HepG2 (cell line): ENCODE data around the gene SPACDR. TPM values are rescaled to one million over a fixed set of nuclear protein-coding genes. Genes with fewer than 3 reads are reported as not detected.

Experiments
- ATF7 ChIP-seq, 2 experiments: fragments of 450-650 bp in 1 of 2; sonication (generic) in 1 of 2; formaldehyde crosslinking in 1 of 2; IDR thresholded peaks; 2 replicates each; pipeline versions ENCODE4 v1.4.0 to v1.6.1; 2016 to 2020; ENCODE audit warnings: antibody characterized with exemption in 1 of 2, mild to moderate bottlenecking in 1 of 2, missing genetic modification reagents in 1 of 2
- GTF3A ChIP-seq: sonication (generic); formaldehyde crosslinking; conservative IDR thresholded peaks from 2 replicates; pipeline ENCODE4 v1.4.0; 2020; ENCODE audit warnings: mild to moderate bottlenecking, missing genetic modification reagents
- PTBP1 ChIP-seq: fragments of 200-400 bp; formaldehyde crosslinking; IDR thresholded peaks from 2 replicates; pipeline ENCODE4 v1.6.1; 2018; ENCODE audit warnings: low read length, low read depth; ENCODE audit not compliant: poor library complexity, severe bottlenecking
- SIN3A ChIP-seq: IDR thresholded peaks from 2 replicates; pipeline ENCODE4 v1.6.1; 2011; ENCODE audit warnings: low read depth, mild to moderate bottlenecking, control low read depth, low read length, borderline replicate concordance
- ZFP36L1 ChIP-seq: sonication (generic); formaldehyde crosslinking; IDR thresholded peaks from 2 replicates; pipeline ENCODE4 v1.8.0; 2022; ENCODE audit warnings: mild to moderate bottlenecking, missing genetic modification reagents, moderate library complexity
- polyA plus RNA-seq, 8 experiments: library from polyadenylated mRNA; depleted of rRNA in 3 of 8; stranded (reverse) in 7 of 8; unstranded in 1 of 8; fragments of >200 nt; fragmentation: Illumina TruSeq in 4 of 8; extraction: Trizol in 4 of 8; gene quantifications; 2 replicates each; pipeline versions ENCODE4 v1.2.1 to v1.2.3, GENCODE V29; 2011 to 2016; ENCODE audit warnings: low read depth in 4 of 8, missing spikeins in 1 of 8, mixed read lengths in 1 of 8; ENCODE audit not compliant: insufficient read depth in 1 of 8
- total RNA-seq, 5 experiments: library from RNA; depleted of rRNA; stranded (reverse); fragments of >200 nt; fragmentation: Illumina TruSeq; extraction: Trizol; gene quantifications; 2 replicates each; pipeline ENCODE4 v1.2.3, GENCODE V29; 2016; ENCODE audit warnings: low read depth in 1 of 5
- TF ChIP-seq, protein P1 (sequence below), 2 experiments: sonication (generic) in 1 of 2; formaldehyde crosslinking in 1 of 2; IDR thresholded peaks; 2 replicates each; pipeline versions ENCODE4 v1.6.1 to v1.9.0; 2014 to 2022; ENCODE audit warnings: antibody characterized with exemption in 1 of 2, borderline replicate concordance in 1 of 2, inconsistent platforms in 1 of 2, low read depth in 1 of 2, missing genetic modification reagents in 1 of 2
- TF ChIP-seq, protein P2 (sequence below): sonication (generic); formaldehyde crosslinking; IDR thresholded peaks from 2 replicates; pipeline ENCODE4 v1.4.0; 2020; ENCODE audit warnings: missing genetic modification reagents
- TF ChIP-seq, protein P3 (sequence below), 2 experiments: fragments of 450-650 bp in 1 of 2; sonication (generic) in 1 of 2; formaldehyde crosslinking; IDR thresholded peaks; 2 replicates each; pipeline versions ENCODE4 v1.5.0 to v1.8.0; 2020 to 2022; ENCODE audit warnings: mild to moderate bottlenecking in 1 of 2, missing genetic modification reagents in 1 of 2
- TF ChIP-seq, protein P4 (sequence below), 2 experiments: IDR thresholded peaks; 2 replicates each; pipeline ENCODE4 v1.6.1; 2011 to 2012; ENCODE audit warnings: low read length in 2 of 2, borderline replicate concordance in 1 of 2, low read depth in 1 of 2, mild to moderate bottlenecking in 1 of 2, moderate library complexity in 1 of 2
- TF ChIP-seq, protein P5 (sequence below): sonication (generic); formaldehyde crosslinking; IDR thresholded peaks from 2 replicates; pipeline ENCODE4 v1.4.0; 2020; ENCODE audit warnings: mild to moderate bottlenecking, missing genetic modification reagents
- TF ChIP-seq, protein P6 (sequence below): sonication (generic); formaldehyde crosslinking; IDR thresholded peaks from 2 replicates; pipeline ENCODE4 v1.5.1; 2020; ENCODE audit warnings: missing genetic modification reagents, mild to moderate bottlenecking, borderline replicate concordance

Gene SPACDR
- total and polyA plus RNA-seq, 2 of the 13 experiments (the other 11 are each of a cell fraction or from before 2014, with no cell fraction given) = 0.41 TPM; not detected in 1

DNA sequence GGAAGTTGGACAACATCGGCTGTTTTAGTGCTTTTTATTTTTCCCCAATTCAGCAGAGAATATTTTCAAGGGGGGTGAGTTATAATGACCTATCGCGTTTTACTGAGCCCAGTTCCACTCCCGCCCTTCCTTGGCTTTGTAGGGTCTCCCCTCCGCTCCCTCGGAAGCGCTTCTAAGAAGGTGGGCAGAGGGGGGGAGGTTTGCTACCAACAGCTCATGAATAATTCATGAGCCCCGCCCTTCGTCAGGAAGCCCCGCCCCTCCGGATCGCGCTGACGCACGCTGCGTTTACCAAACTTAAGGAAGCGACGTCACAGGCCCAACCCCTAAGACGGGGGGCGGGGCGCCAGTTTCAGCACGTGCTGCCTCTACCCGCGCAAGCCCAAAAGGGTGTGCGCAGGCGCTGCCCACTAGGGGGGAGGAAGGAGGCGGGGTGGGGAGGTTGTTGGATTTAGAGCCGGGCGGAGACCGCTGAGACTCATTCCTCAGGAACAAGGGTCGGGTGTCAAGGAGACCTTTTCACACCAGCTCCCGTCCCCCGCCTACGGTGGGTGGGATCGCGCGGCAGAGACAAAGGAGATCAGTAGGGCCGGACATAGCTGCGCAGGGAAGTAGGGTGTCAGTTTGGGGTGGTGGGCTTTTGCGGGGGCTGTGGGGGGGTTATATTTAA, 35.0 kb downstream of the SPACDR start (continued):
- TF ChIP-seq, protein P1, sequence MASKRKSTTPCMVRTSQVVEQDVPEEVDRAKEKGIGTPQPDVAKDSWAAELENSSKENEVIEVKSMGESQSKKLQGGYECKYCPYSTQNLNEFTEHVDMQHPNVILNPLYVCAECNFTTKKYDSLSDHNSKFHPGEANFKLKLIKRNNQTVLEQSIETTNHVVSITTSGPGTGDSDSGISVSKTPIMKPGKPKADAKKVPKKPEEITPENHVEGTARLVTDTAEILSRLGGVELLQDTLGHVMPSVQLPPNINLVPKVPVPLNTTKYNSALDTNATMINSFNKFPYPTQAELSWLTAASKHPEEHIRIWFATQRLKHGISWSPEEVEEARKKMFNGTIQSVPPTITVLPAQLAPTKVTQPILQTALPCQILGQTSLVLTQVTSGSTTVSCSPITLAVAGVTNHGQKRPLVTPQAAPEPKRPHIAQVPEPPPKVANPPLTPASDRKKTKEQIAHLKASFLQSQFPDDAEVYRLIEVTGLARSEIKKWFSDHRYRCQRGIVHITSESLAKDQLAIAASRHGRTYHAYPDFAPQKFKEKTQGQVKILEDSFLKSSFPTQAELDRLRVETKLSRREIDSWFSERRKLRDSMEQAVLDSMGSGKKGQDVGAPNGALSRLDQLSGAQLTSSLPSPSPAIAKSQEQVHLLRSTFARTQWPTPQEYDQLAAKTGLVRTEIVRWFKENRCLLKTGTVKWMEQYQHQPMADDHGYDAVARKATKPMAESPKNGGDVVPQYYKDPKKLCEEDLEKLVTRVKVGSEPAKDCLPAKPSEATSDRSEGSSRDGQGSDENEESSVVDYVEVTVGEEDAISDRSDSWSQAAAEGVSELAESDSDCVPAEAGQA (IDR thresholded peaks at IDR 0.05; ENCODE audit: low read depth) = peak; percentile 73; the same call in 1 of the 2 replicates
- TF ChIP-seq, protein P1 (CRISPR knock-in tag; IDR thresholded peaks at IDR 0.05; ENCODE audit: borderline replicate concordance) = no peak
- TF ChIP-seq, protein P2, sequence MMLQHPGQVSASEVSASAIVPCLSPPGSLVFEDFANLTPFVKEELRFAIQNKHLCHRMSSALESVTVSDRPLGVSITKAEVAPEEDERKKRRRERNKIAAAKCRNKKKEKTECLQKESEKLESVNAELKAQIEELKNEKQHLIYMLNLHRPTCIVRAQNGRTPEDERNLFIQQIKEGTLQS (CRISPR knock-in tag) = peak; percentile 38; the same call in 1 of the 2 replicates
- TF ChIP-seq, protein P3, sequence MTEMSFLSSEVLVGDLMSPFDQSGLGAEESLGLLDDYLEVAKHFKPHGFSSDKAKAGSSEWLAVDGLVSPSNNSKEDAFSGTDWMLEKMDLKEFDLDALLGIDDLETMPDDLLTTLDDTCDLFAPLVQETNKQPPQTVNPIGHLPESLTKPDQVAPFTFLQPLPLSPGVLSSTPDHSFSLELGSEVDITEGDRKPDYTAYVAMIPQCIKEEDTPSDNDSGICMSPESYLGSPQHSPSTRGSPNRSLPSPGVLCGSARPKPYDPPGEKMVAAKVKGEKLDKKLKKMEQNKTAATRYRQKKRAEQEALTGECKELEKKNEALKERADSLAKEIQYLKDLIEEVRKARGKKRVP (CRISPR knock-in tag; IDR thresholded peaks at IDR 0.05) = peak in 1 of 2 experiments; percentile 78; a peak in 2 of 4 replicates
- TF ChIP-seq, protein P4, sequence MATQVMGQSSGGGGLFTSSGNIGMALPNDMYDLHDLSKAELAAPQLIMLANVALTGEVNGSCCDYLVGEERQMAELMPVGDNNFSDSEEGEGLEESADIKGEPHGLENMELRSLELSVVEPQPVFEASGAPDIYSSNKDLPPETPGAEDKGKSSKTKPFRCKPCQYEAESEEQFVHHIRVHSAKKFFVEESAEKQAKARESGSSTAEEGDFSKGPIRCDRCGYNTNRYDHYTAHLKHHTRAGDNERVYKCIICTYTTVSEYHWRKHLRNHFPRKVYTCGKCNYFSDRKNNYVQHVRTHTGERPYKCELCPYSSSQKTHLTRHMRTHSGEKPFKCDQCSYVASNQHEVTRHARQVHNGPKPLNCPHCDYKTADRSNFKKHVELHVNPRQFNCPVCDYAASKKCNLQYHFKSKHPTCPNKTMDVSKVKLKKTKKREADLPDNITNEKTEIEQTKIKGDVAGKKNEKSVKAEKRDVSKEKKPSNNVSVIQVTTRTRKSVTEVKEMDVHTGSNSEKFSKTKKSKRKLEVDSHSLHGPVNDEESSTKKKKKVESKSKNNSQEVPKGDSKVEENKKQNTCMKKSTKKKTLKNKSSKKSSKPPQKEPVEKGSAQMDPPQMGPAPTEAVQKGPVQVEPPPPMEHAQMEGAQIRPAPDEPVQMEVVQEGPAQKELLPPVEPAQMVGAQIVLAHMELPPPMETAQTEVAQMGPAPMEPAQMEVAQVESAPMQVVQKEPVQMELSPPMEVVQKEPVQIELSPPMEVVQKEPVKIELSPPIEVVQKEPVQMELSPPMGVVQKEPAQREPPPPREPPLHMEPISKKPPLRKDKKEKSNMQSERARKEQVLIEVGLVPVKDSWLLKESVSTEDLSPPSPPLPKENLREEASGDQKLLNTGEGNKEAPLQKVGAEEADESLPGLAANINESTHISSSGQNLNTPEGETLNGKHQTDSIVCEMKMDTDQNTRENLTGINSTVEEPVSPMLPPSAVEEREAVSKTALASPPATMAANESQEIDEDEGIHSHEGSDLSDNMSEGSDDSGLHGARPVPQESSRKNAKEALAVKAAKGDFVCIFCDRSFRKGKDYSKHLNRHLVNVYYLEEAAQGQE (IDR thresholded peaks at IDR 0.05; ENCODE audit: borderline replicate concordance in 1 of 2, low read depth in 1 of 2, low read length in 2 of 2) = 0 out of 4 replicates have a peak, but pooled peaks of 1 of the 2 experiments have one; percentile 39
- TF ChIP-seq SIN3A = 0 out of 2 replicates have a peak, but pooled peaks have one; percentile 10
- TF ChIP-seq, protein P5, sequence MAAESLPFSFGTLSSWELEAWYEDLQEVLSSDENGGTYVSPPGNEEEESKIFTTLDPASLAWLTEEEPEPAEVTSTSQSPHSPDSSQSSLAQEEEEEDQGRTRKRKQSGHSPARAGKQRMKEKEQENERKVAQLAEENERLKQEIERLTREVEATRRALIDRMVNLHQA (CRISPR knock-in tag) = no peak
- no peak for TF ChIP-seq GTF3A (CRISPR knock-in tag)
- TF ChIP-seq ATF7 (IDR thresholded peaks at IDR 0.05) = no peak
- peak; percentile 65; the same call in 1 of the 2 replicates for TF ChIP-seq ATF7 (CRISPR knock-in tag; IDR thresholded peaks at IDR 0.05)
- TF ChIP-seq, protein P6, sequence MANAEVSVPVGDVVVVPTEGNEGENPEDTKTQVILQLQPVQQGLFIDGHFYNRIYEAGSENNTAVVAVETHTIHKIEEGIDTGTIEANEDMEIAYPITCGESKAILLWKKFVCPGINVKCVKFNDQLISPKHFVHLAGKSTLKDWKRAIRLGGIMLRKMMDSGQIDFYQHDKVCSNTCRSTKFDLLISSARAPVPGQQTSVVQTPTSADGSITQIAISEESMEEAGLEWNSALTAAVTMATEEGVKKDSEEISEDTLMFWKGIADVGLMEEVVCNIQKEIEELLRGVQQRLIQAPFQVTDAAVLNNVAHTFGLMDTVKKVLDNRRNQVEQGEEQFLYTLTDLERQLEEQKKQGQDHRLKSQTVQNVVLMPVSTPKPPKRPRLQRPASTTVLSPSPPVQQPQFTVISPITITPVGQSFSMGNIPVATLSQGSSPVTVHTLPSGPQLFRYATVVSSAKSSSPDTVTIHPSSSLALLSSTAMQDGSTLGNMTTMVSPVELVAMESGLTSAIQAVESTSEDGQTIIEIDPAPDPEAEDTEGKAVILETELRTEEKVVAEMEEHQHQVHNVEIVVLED (CRISPR knock-in tag) = peak; percentile 60; the same call in 1 of the 2 replicates
- TF ChIP-seq PTBP1 = no peak
- TF ChIP-seq ZFP36L1 (CRISPR knock-in tag) = peak; percentile 83
